Neuronal stem cell (in vitro differentiated cells): ENCODE data around the gene CCDC184.

Source experiments
- DNase-seq: peaks from one replicate; pipeline ENCODE4 v3.0.0-alpha.2; 2013; ENCODE audit warnings: low spot score
- H2AFZ ChIP-seq: one replicate; pipeline ENCODE4 v1.6.1; 2013; ENCODE audit warnings: mild to moderate bottlenecking, low read length, inconsistent platforms
- H2AK5ac ChIP-seq: 2 replicates; pipeline ENCODE4 v1.6.1; 2013; ENCODE audit warnings: low read depth, mild to moderate bottlenecking, inconsistent platforms, low read length, moderate library complexity, mixed read lengths
- H2BK120ac ChIP-seq: 2 replicates; pipeline ENCODE4 v1.6.1; 2013; ENCODE audit warnings: low read depth, mild to moderate bottlenecking, inconsistent platforms, low read length, moderate library complexity, mixed read lengths
- H2BK12ac ChIP-seq: one replicate; pipeline ENCODE4 v1.6.1; 2013; ENCODE audit warnings: low read length, inconsistent platforms
- H2BK15ac ChIP-seq: 2 replicates; pipeline ENCODE4 v1.6.1; 2013; ENCODE audit warnings: mild to moderate bottlenecking, low read length, inconsistent platforms, mixed read lengths
- H2BK5ac ChIP-seq: one replicate; pipeline ENCODE4 v1.6.1; 2013; ENCODE audit warnings: inconsistent platforms, mild to moderate bottlenecking, low read length, moderate library complexity
- H3K14ac ChIP-seq: one replicate; pipeline ENCODE4 v1.6.1; 2013; ENCODE audit warnings: low read length, inconsistent platforms
- H3K18ac ChIP-seq: 2 replicates; pipeline ENCODE4 v1.6.1; 2013; ENCODE audit warnings: low read length, inconsistent platforms
- H3K23ac ChIP-seq: 2 replicates; pipeline ENCODE4 v1.6.1; 2013; ENCODE audit warnings: low read depth, mild to moderate bottlenecking, mixed read lengths, low read length, inconsistent platforms; ENCODE audit not compliant: poor library complexity
- H3K27ac ChIP-seq: replicated peaks from 3 replicates; pipeline ENCODE4 v1.5.1; 2013; ENCODE audit warnings: low read length, inconsistent platforms
- H3K27me3 ChIP-seq, 3 experiments: 2 replicates each; pipeline ENCODE4 v1.6.1; 2013; ENCODE audit warnings: low read length in 3 of 3, mild to moderate bottlenecking in 2 of 3, inconsistent platforms in 1 of 3, low read depth in 1 of 3, mixed read lengths in 1 of 3, moderate library complexity in 1 of 3; ENCODE audit not compliant: control insufficient read depth in 3 of 3, insufficient read depth in 3 of 3
- H3K36me3 ChIP-seq, 2 donors: replicated peaks in 1 of 2; 2 replicates each; pipeline ENCODE4 v1.6.1; 2013; ENCODE audit warnings: low read length in 2 of 2; ENCODE audit not compliant: control insufficient read depth in 2 of 2, insufficient read depth in 2 of 2
- H3K4ac ChIP-seq: 2 replicates; pipeline ENCODE4 v1.6.1; 2013; ENCODE audit warnings: inconsistent platforms, mild to moderate bottlenecking, low read length, moderate library complexity
- H3K4me1 ChIP-seq, 2 donors: 1 replicate in 1 of 2; 2 replicates in 1 of 2; pipeline ENCODE4 v1.6.1; 2013; ENCODE audit warnings: low read length in 2 of 2, low read depth in 1 of 2; ENCODE audit not compliant: control insufficient read depth in 2 of 2, insufficient read depth in 1 of 2
- H3K4me2 ChIP-seq: one replicate; pipeline ENCODE4 v1.6.1; 2013; ENCODE audit warnings: mild to moderate bottlenecking, low read length, inconsistent platforms; ENCODE audit not compliant: insufficient read depth, poor library complexity, severe bottlenecking
- H3K4me3 ChIP-seq, 2 donors: 2 replicates each; pipeline ENCODE4 v1.5.1; 2013; ENCODE audit warnings: low read length in 2 of 2, mild to moderate bottlenecking in 2 of 2, inconsistent platforms in 1 of 2, moderate library complexity in 1 of 2
- H3K79me1 ChIP-seq: one replicate; pipeline ENCODE4 v1.6.1; 2013; ENCODE audit warnings: low read depth, mild to moderate bottlenecking, inconsistent platforms, low read length, moderate library complexity
- H3K9ac ChIP-seq: one replicate; pipeline ENCODE4 v1.6.1; 2013; ENCODE audit warnings: mild to moderate bottlenecking, low read depth, low read length, inconsistent platforms; ENCODE audit not compliant: poor library complexity
- H3K9me3 ChIP-seq, 2 donors: replicated peaks in 1 of 2; 2 replicates each; pipeline versions ENCODE3 to v1.6.1; 2013; ENCODE audit warnings: low read length in 2 of 2, mild to moderate bottlenecking in 2 of 2, inconsistent platforms in 1 of 2, low read depth in 1 of 2, mixed read lengths in 1 of 2, moderate library complexity in 1 of 2; ENCODE audit not compliant: control insufficient read depth in 2 of 2, insufficient read depth in 1 of 2
- H4K8ac ChIP-seq: one replicate; pipeline ENCODE4 v1.6.1; 2013; ENCODE audit warnings: low read depth, mild to moderate bottlenecking, inconsistent platforms, low read length, moderate library complexity
- H4K91ac ChIP-seq: one replicate; pipeline ENCODE4 v1.6.1; 2013; ENCODE audit warnings: low read length, low read depth, mild to moderate bottlenecking, inconsistent platforms; ENCODE audit not compliant: poor library complexity
- WGBS, 2 donors: extraction: QIAGEN DNeasy Blood & Tissue Kit; methylation state at CpG; one replicate each; pipeline ENCODE4 v1.1.7; 2013; ENCODE audit warnings: missing lambda C conversion rate in 2 of 2, mixed read lengths in 1 of 2; ENCODE audit not compliant: insufficient read length in 2 of 2, insufficient replicate concordance in 1 of 2; ENCODE audit errors: extremely low coverage in 2 of 2; 5-methylcytosine and 5-hydroxymethylcytosine counted together

CCDC184 gene

GRCh38 chr12:48189331-48190125, 6.1 kb downstream of the CCDC184 start:
- no peak overlapping the region for H3K4me2 ChIP-seq
- peaks cover 0 to 13% (median 2%) of the 10 kb centered on the region in 3 experiments for H3K27me3 ChIP-seq
- H2AK5ac ChIP-seq: no peak overlapping the region
- H3K18ac ChIP-seq: no peak overlapping the region
- peaks cover 0 to 2% of the 10 kb centered on the region in 2 donors for H3K9me3 ChIP-seq
- H3K4me1 ChIP-seq: peaks cover 8 to 16% of the 10 kb centered on the region in 2 donors
- no peak overlapping the region for H2BK120ac ChIP-seq
- no peak overlapping the region for H2BK15ac ChIP-seq
- H2BK5ac ChIP-seq: no peak overlapping the region
- H3K9ac ChIP-seq: no peak overlapping the region
- no peak overlapping the region for H3K4me3 ChIP-seq
- H2AFZ ChIP-seq: peak overlapping the region; percentile 5
- WGBS, 2 donors: no CpG with 5 or more reads among the region's 6 CpGs
- no peak overlapping the region for H4K8ac ChIP-seq
- H3K79me1 ChIP-seq: no peaks in the 10 kb centered on the region
- H4K91ac ChIP-seq: no peak overlapping the region
- H3K36me3 ChIP-seq: no peaks in the 10 kb centered on the region
- no peak overlapping the region for H3K4ac ChIP-seq
- no peak overlapping the region for H3K14ac ChIP-seq
- peak; percentile 80 for DNase-seq
- H2BK12ac ChIP-seq: no peak overlapping the region
- no peak overlapping the region for H3K23ac ChIP-seq
- H3K27ac ChIP-seq: no peak overlapping the region

DNA sequence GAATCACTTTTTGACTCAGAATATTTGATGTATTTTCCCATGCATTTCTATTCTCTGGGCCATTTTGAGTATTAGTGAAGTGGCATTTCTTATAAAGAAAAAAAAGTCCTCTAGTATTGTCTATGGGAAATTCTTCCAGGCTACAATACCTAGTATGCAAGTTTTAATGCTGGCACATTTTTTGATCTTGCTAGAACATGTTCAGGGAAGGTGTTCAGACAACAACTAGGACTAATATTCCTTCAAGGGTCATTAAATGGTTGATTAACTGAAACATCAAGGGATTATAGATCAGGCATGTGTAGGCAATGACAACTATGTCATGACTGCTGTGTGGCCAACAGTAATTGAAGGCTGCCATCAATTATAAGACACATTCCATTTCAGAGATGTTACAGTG, 7.7 kb downstream of the CCDC184 start:
- H4K8ac ChIP-seq: no peak overlapping the region
- H3K18ac ChIP-seq: no peak overlapping the region
- no peak overlapping the region for H2BK15ac ChIP-seq
- H2AFZ ChIP-seq: no peak overlapping the region
- H3K27ac ChIP-seq: no peak overlapping the region
- peaks cover under 1 to 7% of the 10 kb centered on the region in 2 donors for H3K4me1 ChIP-seq
- H3K27me3 ChIP-seq: peaks cover 0 to 3% (median 0%) of the 10 kb centered on the region in 3 experiments
- no peak overlapping the region for H2AK5ac ChIP-seq
- no peak overlapping the region for H2BK120ac ChIP-seq
- peaks cover 0 to 2% of the 10 kb centered on the region in 2 donors for H3K9me3 ChIP-seq
- H3K14ac ChIP-seq: no peak overlapping the region
- no peaks in the 10 kb centered on the region for H3K36me3 ChIP-seq
- no peak for DNase-seq
- H4K91ac ChIP-seq: no peak overlapping the region
- H2BK12ac ChIP-seq: no peak overlapping the region
- H3K4me3 ChIP-seq: no peak overlapping the region
- H3K23ac ChIP-seq: no peak overlapping the region
- no peak overlapping the region for H3K4me2 ChIP-seq
- no peak overlapping the region for H3K4ac ChIP-seq
- H3K9ac ChIP-seq: no peak overlapping the region
- no peaks in the 10 kb centered on the region for H3K79me1 ChIP-seq
- no peak overlapping the region for H2BK5ac ChIP-seq

DNA sequence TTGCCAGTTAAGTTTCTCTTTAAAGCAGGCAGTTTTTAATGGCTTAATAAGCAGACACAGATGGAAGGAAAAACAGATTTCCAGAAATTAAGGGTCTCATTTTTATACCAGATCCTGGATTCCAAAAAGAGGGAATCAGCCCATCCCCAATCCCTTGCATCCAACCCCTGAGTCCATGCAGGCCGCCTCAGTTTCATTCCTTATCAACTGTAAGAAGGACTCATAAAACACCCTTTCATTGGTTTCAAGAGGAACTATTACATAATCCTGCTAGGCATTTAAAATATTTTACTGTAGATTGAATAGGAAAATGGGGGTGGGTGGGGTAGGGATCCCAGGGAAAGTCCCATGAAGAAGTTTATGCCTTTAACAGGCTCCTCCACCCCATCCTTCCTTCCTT, 9.4 kb downstream of the CCDC184 start:
- peaks cover 0 to 4% of the 10 kb centered on the region in 2 donors for H3K4me1 ChIP-seq
- H3K4ac ChIP-seq: no peak overlapping the region
- H3K4me2 ChIP-seq: no peak overlapping the region
- H3K27me3 ChIP-seq: peaks cover 0 to 3% (median 0%) of the 10 kb centered on the region in 3 experiments
- H3K4me3 ChIP-seq: no peak overlapping the region
- H2AK5ac ChIP-seq: no peak overlapping the region
- H2BK120ac ChIP-seq: no peak overlapping the region
- no peak overlapping the region for H2AFZ ChIP-seq
- H4K8ac ChIP-seq: no peak overlapping the region
- no CpG with 5 or more reads among the region's 1 CpG for WGBS, 2 donors
- no peaks in the 10 kb centered on the region for H3K36me3 ChIP-seq
- H3K14ac ChIP-seq: no peak overlapping the region
- H4K91ac ChIP-seq: no peak overlapping the region
- no peak overlapping the region for H2BK15ac ChIP-seq
- no peak for DNase-seq
- H3K9me3 ChIP-seq: peaks cover 0 to 2% of the 10 kb centered on the region in 2 donors
- no peak overlapping the region for H3K23ac ChIP-seq
- H3K27ac ChIP-seq: no peak overlapping the region
- no peak overlapping the region for H3K9ac ChIP-seq
- no peak overlapping the region for H2BK5ac ChIP-seq
- H3K18ac ChIP-seq: no peak overlapping the region
- no peak overlapping the region for H2BK12ac ChIP-seq
- no peaks in the 10 kb centered on the region for H3K79me1 ChIP-seq

DNA sequence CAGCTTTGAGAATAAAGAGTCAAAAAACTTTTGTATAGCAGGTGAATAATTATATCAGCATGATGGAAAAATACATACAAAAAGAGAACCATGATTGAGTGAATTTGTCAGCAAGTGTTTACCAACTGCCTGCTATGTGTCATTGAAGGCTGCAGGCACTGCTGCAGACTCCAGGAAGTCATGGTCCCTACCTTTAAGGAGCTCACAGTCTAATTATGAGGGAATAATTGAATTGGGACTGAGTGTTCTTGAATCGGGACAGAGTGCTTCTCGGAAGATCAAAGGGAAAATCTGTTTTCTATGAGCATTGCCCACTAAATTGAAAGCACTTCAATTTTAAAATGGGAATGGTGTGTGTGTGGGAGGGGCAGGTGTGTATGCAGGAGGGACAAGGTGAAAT, 10.2 kb downstream of the CCDC184 start:
- no peak overlapping the region for H2AFZ ChIP-seq
- H2BK5ac ChIP-seq: no peak overlapping the region
- H3K4me2 ChIP-seq: no peak overlapping the region
- H3K9ac ChIP-seq: no peak overlapping the region
- no peak overlapping the region for H2BK12ac ChIP-seq
- no CpG with 5 or more reads among the region's 2 CpGs for WGBS, 2 donors
- H3K18ac ChIP-seq: no peak overlapping the region
- H3K79me1 ChIP-seq: no peaks in the 10 kb centered on the region
- no peak overlapping the region for H4K91ac ChIP-seq
- H4K8ac ChIP-seq: no peak overlapping the region
- no peak overlapping the region for H2AK5ac ChIP-seq
- no peak overlapping the region for H3K27ac ChIP-seq
- H3K14ac ChIP-seq: no peak overlapping the region
- H3K23ac ChIP-seq: no peak overlapping the region
- no peak overlapping the region for H2BK15ac ChIP-seq
- H3K36me3 ChIP-seq: no peaks in the 10 kb centered on the region
- no peak overlapping the region for H3K4ac ChIP-seq
- no peak overlapping the region for H2BK120ac ChIP-seq
- no peak overlapping the region for H3K4me3 ChIP-seq
- peaks cover 0 to 3% (median 0%) of the 10 kb centered on the region in 3 experiments for H3K27me3 ChIP-seq
- peaks cover 0 to 2% of the 10 kb centered on the region in 2 donors for H3K9me3 ChIP-seq
- H3K4me1 ChIP-seq: peaks cover under 1 to 4% of the 10 kb centered on the region in 2 donors
- no peak for DNase-seq
